HG02840 (cell line): ENCODE data around the gene VGLL4.
"Not testable (repeated sequence)": the region's sequence is repeated elsewhere in the genome, so short reads cannot be mapped to it uniquely, and the experiment has no call there.

Source experiments
- ATAC-seq: cut with Tn5 transposase; IDR thresholded peaks from one replicate; pipeline ENCODE4 v1.9.1; 2021; ENCODE audit warnings: mild to moderate bottlenecking, moderate library complexity, moderate number of reproducible peaks; ENCODE audit not compliant: unreplicated experiment, low FRiP score

Gene VGLL4

DNA sequence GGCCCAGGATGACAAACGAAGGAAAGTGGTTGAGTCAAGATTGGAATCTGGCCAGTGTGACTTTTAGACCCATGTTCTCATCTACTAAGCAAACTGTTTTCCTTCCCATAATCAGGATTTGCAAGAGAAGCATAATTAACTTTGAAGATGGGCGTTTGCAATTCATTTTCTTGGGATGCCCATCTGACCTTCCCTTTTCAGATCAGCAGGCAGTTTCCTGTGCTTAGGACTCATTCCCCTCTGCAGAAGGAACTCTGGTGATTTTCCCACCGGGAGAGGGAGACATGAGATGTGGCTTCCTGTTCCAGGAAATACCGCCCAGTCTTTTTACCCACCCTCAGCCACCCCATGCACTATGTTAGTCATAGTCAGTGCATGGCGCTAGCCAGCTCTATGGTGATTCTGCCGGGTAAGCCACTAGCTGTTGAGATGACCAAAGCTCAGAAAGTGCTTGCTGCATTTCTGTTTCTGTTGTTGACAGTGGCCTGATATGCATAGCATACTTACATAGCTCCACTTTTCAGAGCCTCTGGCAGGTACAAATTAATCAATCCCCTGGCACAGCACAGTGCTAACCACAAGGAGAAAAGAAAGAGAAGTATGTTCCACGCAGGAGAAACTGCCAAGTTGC lies 129.4 kb downstream of the VGLL4 start:
- no peak for ATAC-seq

DNA sequence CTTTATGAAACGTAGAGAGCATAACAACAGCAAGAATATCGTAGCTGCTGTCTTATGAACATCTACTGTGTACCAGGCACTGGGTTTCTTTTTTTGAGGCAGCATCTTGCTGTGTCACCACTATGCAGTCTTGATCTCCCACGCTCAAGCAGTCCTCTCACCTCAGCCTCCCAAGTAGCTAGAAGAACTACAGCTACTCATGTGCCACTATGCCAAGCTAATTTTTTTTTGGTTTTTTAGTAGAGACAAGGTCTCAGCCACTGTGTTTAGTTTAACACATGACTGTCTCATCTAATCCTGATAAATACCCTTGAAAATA lies 129.9 kb downstream of the VGLL4 start:
- ATAC-seq = no peak

DNA sequence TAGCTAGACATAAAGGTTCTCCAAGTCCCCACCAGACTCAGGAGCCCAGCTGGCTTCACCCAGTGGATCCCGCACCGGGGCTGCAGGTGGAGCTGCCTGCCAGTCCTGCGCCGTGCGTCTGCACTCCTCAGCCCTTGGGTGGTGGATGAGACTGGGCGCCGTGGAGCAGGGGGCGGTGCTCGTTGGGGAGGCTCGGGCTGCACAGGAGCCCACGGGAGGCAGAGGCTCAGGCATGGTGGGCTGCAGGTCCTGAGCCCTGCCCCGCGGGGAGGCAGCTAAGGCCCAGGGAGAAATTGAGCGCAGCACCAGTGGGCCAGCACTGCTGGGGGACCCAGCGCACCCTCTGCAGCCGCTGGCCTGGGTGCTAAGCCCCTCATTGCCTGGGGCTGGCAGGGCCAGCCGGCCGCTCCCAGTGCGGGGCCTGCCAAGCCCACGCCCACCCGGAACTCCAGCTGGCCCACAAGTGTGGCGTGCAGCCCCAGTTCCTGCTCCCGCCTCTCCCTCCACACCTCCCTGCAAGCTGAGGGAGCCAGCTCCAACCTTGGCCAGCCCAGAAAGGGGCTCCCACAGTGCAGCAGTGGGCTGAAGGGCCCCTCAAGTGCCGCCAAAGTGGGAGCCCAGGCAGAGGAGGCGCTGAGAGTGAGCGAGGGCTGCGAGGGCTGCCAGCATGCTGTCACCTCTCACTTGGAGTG lies 130.4 kb downstream of the VGLL4 start:
- not testable (repeated sequence) for ATAC-seq

DNA sequence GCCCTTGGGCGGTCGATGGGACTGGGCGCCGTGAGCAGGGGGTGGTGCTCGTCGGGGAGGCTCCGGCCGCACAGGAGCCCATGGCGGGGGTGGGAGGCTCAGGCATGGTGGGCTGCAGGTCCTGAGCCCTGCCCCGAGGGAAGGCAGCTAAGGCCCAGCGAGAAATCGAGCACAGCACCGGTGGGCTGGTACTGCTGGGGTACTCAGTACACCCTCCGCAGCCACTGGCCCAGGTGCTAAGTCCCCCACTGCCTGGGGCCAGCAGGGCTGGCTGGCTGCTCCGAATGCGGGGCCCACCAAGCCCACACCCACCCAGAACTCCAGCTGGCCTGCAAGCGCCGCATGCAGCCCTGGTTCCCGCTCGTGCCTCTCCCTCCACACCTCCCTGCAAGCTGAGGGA lies 132.1 kb downstream of the VGLL4 start:
- ATAC-seq = not testable (repeated sequence)

DNA sequence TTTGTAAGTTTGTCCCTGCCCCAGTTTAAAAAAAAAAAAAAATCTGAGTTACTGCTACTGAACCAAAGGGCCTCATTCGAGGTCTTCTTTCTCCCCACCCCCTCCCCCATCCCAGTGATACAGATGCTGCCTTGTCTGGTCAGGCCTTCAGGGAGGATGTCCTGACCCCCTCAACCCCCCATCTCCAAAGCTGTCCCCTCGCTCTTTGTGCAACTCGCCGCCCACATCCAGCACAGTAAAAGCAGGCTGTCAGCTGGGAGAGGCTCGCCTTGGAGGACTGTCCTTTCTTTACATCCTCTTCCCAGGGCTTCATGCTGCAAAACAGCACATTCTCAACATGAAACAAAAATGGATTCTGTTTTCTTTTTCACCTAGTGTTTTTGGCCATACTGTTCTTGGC lies 133.4 kb downstream of the VGLL4 start:
- ATAC-seq = no peak

DNA sequence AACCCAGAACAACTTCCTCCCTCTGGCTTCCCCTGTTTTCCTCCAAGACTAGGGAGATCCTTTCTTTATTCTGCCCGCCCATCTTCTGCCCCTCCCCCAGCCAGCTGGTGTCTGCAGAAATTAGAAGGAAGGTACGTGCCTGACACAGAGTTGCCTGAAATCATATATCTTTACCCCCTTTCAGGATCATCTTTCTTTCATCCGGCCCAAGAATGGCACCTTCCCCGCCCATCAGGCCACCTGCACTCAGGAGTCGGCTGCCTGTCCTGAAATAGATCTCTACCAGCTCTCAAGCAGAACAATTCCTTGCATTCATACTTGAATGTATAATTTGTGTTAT lies 133.7 kb downstream of the VGLL4 start:
- ATAC-seq = no peak

DNA sequence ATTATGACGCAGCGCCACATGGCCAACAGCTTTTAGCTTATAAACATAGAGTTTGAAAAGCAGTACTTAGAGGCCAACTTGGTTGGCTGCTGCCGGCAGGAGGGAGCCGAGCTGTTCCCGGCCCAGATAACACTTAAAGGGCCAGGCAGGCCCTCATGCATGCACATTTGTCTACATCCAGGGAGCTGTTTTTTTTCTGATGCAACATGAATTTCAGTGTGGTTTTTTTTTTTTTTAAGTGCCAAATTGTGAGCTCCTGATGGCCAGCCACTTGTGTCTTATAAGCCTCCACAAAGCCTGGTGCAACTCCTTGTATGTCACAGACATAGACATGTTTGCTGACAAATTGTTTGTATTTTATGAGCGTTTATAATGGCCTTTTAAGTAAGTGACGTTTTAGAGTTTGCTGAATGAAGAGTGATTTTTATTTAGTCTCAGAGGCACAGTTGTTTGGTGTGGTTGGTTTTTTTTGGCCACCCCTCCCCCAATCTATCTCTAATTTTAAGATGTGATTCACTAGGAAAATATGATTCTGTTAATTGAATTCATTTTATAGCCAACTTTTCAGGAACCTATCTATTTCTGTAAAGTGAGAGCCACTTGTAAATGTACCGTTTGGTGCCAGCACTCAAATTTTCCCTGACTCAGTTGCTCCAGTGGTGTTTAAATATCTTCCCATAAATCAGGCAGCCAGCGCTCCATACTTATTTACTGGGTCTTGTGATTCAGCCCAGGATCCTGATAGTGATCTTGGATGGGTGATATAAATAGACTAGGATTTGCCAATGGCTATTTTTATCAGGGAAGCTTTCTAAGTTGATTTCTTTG lies 134.3 kb downstream of the VGLL4 start:
- no peak for ATAC-seq

DNA sequence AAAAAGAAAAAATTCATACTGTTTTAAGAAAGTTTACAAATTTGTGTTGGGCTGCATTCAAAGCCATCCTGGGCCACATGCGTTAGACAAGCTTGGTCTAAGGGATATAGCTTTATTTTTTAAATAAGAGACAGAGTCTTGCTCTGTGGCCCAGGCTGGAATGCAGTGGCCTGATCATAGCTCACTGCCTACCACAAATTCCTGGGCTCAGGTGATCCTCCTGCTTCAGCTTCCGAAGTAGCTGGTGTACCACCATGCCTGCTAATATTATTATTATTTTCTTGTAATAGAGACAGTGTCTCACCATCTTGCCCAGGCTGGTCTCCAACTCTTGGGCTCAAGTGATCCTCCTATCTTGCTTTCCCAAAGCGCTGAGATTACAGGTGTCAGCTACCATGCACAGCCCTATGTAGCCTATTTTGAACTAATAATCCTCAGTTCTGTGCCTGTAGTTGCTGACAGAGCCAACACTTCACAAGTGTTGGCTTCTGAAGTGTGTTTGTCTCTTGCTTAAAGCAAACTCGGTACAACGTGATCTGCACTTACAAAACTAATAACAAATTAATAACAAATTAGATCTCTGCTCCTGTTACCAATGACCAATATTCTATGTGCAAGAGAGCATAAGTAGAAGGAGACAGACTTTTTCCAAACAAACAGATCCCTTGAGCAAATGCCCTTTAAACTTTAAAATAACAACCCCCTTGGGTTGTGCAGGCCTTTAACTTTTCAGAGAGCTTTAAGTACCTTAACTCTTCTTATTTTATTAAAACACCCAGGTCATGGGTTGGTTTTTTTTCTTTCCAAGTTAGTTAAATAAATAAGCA lies 135.2 kb downstream of the VGLL4 start:
- ATAC-seq = no peak

DNA sequence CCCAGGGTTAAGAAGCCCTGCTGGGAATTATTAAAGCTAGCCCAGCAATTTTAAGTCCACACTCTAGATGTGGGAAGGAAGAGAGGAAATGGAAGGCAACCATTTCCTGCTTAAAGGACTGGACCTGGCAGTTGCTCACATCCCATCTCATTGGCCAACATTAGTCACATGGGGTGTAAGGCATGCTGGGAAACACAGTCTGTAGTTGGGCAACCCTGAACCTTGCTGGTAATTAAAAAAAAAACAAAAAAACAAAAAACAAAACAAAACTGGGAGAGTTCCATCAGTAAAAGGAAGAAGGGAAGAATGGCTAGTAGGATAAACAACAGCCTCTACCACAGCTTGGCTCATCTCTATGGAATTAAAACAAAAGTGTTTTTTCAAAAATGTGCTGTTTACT lies 136.0 kb downstream of the VGLL4 start:
- ATAC-seq = no peak
